Esophagus squamous epithelium (tissue), 4 donors: Measurements from ENCODE around the gene SLC2A13.

Experiments
- CTCF ChIP-seq, 6 experiments: fragments of 450-650 bp in 4 of 6; fragments of 200-600 bp in 2 of 6; sonication (generic) in 2 of 6; IDR thresholded peaks; one replicate each; pipeline ENCODE4 v1.5.1; 2016 to 2019; ENCODE audit warnings: antibody characterized with exemption in 6 of 6, mild to moderate bottlenecking in 4 of 6, moderate library complexity in 4 of 6
- POLR2A ChIP-seq, 4 donors: fragments of 450-650 bp; IDR thresholded peaks; one replicate each; pipeline ENCODE4 v1.6.1; 2017; ENCODE audit warnings: antibody characterized with exemption in 4 of 4, mild to moderate bottlenecking in 4 of 4, moderate library complexity in 3 of 4

GRCh38 chr12:39755478-39755877 is 350.4 kb downstream of the SLC2A13 start:
- TF ChIP-seq CTCF (IDR thresholded peaks at IDR 0.05) (no peak), POLR2A (IDR thresholded peaks at IDR 0.05) (no peak)
